HFFc6 (cell line): ENCODE measurements around the gene RIMKLA. TPM values are rescaled to one million over a fixed set of nuclear protein-coding genes. Genes with fewer than 3 reads are reported as not detected.

Experiments used
- DNase-seq: peaks from one replicate; pipeline ENCODE4 v3.0.0-alpha.2; 2018
- H3K27ac Mint-ChIP-seq: 2 replicates; pipeline ENCODE4 v1.8.0; 2020; ENCODE audit warnings: mild to moderate bottlenecking, mixed read lengths
- H3K27me3 Mint-ChIP-seq: 2 replicates; pipeline ENCODE4 v1.8.0; 2021; ENCODE audit warnings: mild to moderate bottlenecking, moderate library complexity, mixed read lengths; ENCODE audit not compliant: insufficient read depth
- H3K36me3 Mint-ChIP-seq: 2 replicates; pipeline ENCODE4 v1.8.0; 2021; ENCODE audit warnings: low read depth, mixed read lengths
- H3K4me1 Mint-ChIP-seq: 2 replicates; pipeline ENCODE4 v1.8.0; 2020; ENCODE audit warnings: low read depth, mixed read lengths
- H3K4me3 Mint-ChIP-seq: 2 replicates; pipeline ENCODE4 v1.8.0; 2020; ENCODE audit warnings: mild to moderate bottlenecking, moderate library complexity, mixed read lengths
- H3K9me3 Mint-ChIP-seq: 2 replicates; pipeline ENCODE4 v1.8.0; 2020; ENCODE audit warnings: mild to moderate bottlenecking, mixed read lengths
- CTCF ChIP-seq: fragments of 200-600 bp; sonication (generic); IDR thresholded peaks from 2 replicates; pipeline ENCODE4 v1.5.0; 2021; ENCODE audit warnings: antibody characterized with exemption, mild to moderate bottlenecking
- long read RNA-seq: library from polyadenylated mRNA; unstranded; transcript quantifications from one replicate; pipeline ENCODE4 v2.0.0, GENCODE V29; 2019
- total RNA-seq, 6 experiments: library from RNA; stranded (reverse); fragmentation: NEBNext Ultra II Directional; extraction: Animal tissue kit (Norgen Biotek cat#: 25700); gene quantifications; 2 replicates in 1 of 6; 3 replicates in 5 of 6; pipeline ENCODE4 v1.2.3, GENCODE V29; 2021

The RIMKLA gene
- total RNA-seq = not detected
- long read RNA-seq = 0 reads

DNA sequence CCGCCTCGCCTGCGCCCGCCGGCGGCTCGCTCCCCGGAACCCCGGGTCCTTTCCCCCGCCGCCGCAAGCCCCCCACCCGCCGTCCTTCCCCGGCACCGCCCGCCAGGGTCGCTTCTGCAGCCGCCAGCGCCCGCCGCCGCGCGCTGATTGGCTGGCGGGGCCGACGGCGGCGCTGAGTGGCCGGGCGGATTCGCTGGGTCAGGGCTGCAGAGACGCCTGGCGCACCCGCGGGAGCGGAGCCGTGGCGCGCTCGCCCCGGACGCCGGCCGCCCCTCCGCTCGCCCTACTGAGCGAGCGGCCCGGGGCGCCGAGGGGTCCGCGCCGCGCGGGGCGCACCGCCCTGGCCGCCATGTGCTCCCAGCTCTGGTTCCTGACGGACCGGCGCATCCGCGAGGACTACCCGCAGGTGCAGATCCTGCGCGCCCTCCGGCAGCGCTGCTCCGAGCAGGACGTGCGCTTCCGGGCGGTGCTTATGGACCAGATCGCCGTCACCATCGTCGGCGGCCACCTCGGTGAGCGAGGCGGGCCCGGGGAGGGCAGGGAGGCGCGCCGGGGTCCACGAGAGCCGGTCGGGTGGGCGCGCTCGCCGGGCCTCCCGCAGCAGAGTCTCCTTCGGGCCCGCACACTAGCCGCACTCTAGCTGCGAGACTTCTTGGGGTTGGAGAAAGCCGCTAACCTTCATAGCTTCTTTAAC, at the start of gene RIMKLA:
Gene RIMKLA (plus strand): TSS at position 207 of the 694 bp plus-strand sequence. CDS start 143 bp downstream, at position 350.
- H3K4me1 Mint-ChIP-seq = no peaks in the 10 kb centered on the region; the same call in 1 of the 2 replicates
- TF ChIP-seq CTCF = no peak
- no peak for DNase-seq

DNA sequence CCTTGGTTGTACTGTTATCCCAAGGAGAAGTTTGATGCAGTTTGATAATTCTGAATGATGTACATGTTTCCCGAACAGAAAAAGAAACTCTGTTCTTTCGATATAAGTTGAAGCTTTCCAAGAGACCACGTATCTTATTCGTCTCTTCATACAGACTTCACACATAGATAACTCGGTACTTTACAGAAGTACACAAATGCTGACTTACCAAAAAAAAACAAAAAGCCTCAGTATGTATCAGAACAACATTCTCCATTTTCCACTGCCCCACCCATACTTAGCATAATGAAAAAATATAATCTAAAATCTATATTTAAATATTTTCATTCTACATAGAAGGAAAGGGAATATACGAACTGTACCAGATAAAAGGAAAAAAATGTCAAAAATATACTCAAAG, 47.7 kb upstream of the RIMKLA start:
- no peak for DNase-seq
- Mint-ChIP-seq H3K4me1 (peaks cover 37% of the 10 kb centered on the region), H3K27me3 (no peaks in the 10 kb centered on the region), H3K4me3 (peak overlapping the region; percentile 93), H3K9me3 (no peaks in the 10 kb centered on the region), H3K27ac (no peak overlapping the region), H3K36me3 (no peaks in the 10 kb centered on the region)
- TF ChIP-seq CTCF = no peak

More for the DNA sequence above, at the start of gene RIMKLA:
- Mint-ChIP-seq H3K27ac (no peak within 1 kb of the TSS), H3K9me3 (peaks cover 4% of the 10 kb centered on the region), H3K27me3 (peaks cover 34% of the 10 kb centered on the region), H3K4me3 (peak within 1 kb of the TSS; percentile 65; the same call in 1 of the 2 replicates), H3K36me3 (peaks cover 4% of the 10 kb centered on the region; the same call in 1 of the 2 replicates)

DNA sequence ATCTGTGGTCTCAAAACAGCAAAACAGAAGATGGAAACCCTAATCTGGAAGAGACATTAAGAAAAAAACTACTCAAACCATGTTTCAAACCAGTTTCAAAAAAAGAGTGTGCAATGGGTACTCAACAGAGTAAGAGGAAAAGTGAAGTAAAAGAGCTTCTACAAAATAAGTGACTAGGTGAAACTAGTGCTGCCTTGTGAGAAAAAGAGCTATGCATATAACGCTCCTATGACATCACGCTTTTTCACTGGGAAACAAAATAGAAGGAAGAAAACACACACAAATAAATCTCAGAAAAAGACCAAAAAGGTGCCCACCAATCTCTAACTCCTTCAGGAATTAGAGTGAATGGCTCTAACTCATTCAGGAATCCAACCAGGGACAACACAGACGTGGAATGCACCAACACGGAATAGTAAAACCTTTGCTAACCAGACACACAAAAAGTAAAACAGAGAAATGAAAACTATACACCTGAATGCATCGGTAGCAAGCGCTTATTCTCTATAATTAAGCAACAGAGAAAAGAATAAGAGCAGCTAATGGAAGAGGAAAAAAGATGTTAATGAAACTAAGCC, 46.8 kb upstream of the RIMKLA start:
- no peak for TF ChIP-seq CTCF
- Mint-ChIP-seq H3K4me1 (peaks cover 37% of the 10 kb centered on the region), H3K36me3 (no peaks in the 10 kb centered on the region), H3K27me3 (no peaks in the 10 kb centered on the region), H3K4me3 (peak overlapping the region; percentile 93), H3K9me3 (no peaks in the 10 kb centered on the region), H3K27ac (peak overlapping the region; percentile 81)
- no peak for DNase-seq

- peak; percentile 63 for DNase-seq
- H3K9me3 Mint-ChIP-seq = no peaks in the 10 kb centered on the region
- peak overlapping the region; percentile 93 for H3K4me3 Mint-ChIP-seq
- H3K27me3 Mint-ChIP-seq = no peaks in the 10 kb centered on the region
- H3K4me1 Mint-ChIP-seq = peaks cover 37% of the 10 kb centered on the region
- TF ChIP-seq CTCF = no peak; the same call in 1 of the 2 replicates
- peak overlapping the region; percentile 81 for H3K27ac Mint-ChIP-seq
- no peaks in the 10 kb centered on the region for H3K36me3 Mint-ChIP-seq
Measured at GRCh38 chr1:42334240-42335049, 46.1 kb upstream of the RIMKLA start.

GRCh38 chr1:42335050-42335808, 45.4 kb upstream of the RIMKLA start, which contains the start of gene FOXJ3:
TSS of gene FOXJ3 (minus strand) at chr1:42335235. CDS start at chr1:42311093, 24,142 bp downstream.
- DNase-seq = peak; percentile 93
- H3K27ac Mint-ChIP-seq = peak within 1 kb of the TSS; percentile 81
- no peaks in the 10 kb centered on the region for H3K9me3 Mint-ChIP-seq
- H3K4me1 Mint-ChIP-seq = peaks cover 43% of the 10 kb centered on the region
- no peaks in the 10 kb centered on the region for H3K27me3 Mint-ChIP-seq
- no peak for TF ChIP-seq CTCF
- no peaks in the 10 kb centered on the region for H3K36me3 Mint-ChIP-seq
- H3K4me3 Mint-ChIP-seq = peak within 1 kb of the TSS; percentile 93
